ENCODE results near the gene IFI16. TPM values are rescaled to one million over a fixed set of nuclear protein-coding genes. Genes with fewer than 3 reads are reported as not detected.
A peak's percentile ranks its signal among the peaks of the same experiment; 100 is the strongest.

IFI16 gene
- total and polyA plus RNA-seq, 2 of the 4 experiments (the other 2 are of a cell fraction): 45.0 to 65.3 TPM

- Histone ChIP-seq H3K9me1 (ENCODE audit: insufficient read depth, low read length) (0 out of 2 replicates have a peak, but pooled peaks cover 3% of the 10 kb centered on the region), H2BK5ac (ENCODE audit: low read depth, low read length, poor library complexity, severe bottlenecking) (peak overlapping the region; percentile 99), H3K9me3 (ENCODE audit: control insufficient read depth, insufficient read depth, low read length) (no peaks in the 10 kb centered on the region), H3K18ac (ENCODE audit: low read depth, low read length) (peak overlapping the region; percentile 96), H3K27me3 (ENCODE audit: control insufficient read depth, insufficient read depth, low read length) (no peaks in the 10 kb centered on the region), H2BK120ac (ENCODE audit: low read depth, low read length) (peak overlapping the region; percentile 69), H2AK9ac (replicated peaks; ENCODE audit: low read depth, low read length, poor library complexity) (no peak overlapping the region), H3K9ac (ENCODE audit: low read depth, low read length) (peak overlapping the region; percentile 94), H3K56ac (ENCODE audit: extremely low read depth, insufficient read depth, low read length) (peak overlapping the region; percentile 93), H3K23ac (ENCODE audit: low read depth, low read length) (peak overlapping the region; percentile 85), H2AK5ac (ENCODE audit: low read depth, low read length) (no peak overlapping the region), H3K14ac (replicated peaks; ENCODE audit: low read depth, low read length) (peak overlapping the region; percentile 87), H4K91ac (ENCODE audit: insufficient read depth, low read depth, low read length) (peak overlapping the region; percentile 77), H3K4me2 (ENCODE audit: low read depth, low read length) (peak overlapping the region; percentile 91), H2AFZ (replicated peaks; ENCODE audit: low read length, poor library complexity) (no peak overlapping the region), H3K27ac (ENCODE audit: insufficient read depth, low read length) (peak overlapping the region; percentile 76), H3K79me1 (ENCODE audit: low read depth in 1 of 2, low read length in 2 of 2) (peaks cover 0 to 18% of the 10 kb centered on the region in 2 experiments; a peak in 2 of 4 replicates), H3K4me1 (ENCODE audit: control insufficient read depth, insufficient read depth, low read length) (peaks cover 13% of the 10 kb centered on the region), H4K20me1 (ENCODE audit: insufficient read depth, low read length) (no peaks in the 10 kb centered on the region), H4K8ac (ENCODE audit: low read depth in 2 of 2, low read length in 2 of 2) (peak overlapping the region; percentile 48 to 60; a peak in 3 of 4 replicates), H2BK15ac (ENCODE audit: low read depth, low read length) (peak overlapping the region; percentile 81; the same call in 2 of the 3 replicates), H2BK20ac (ENCODE audit: low read depth, low read length) (0 out of 2 replicates have a peak overlapping the region, but pooled peaks have one; percentile 83), H3K36me3 (ENCODE audit: control insufficient read depth, insufficient read depth, low read length) (peaks cover 4% of the 10 kb centered on the region), H3K4me3 (ENCODE audit: insufficient read depth, low read depth, low read length) (peak overlapping the region; percentile 90), H4K5ac (ENCODE audit: low read depth, low read length) (peak overlapping the region; percentile 93; the same call in 1 of the 2 replicates), H3K4ac (ENCODE audit: low read depth, low read length) (peak overlapping the region; percentile 57; the same call in 1 of the 2 replicates)
- WGBS, 2 experiments (ENCODE audit: extremely low coverage in 2 of 2, insufficient read length in 1 of 2): no CpG with 5 or more reads among the region's 5 CpGs
- DNase-seq (no peak), ATAC-seq (ENCODE audit: low read depth) (no peak)
- CTCF ChIA-PET: interaction anchor here (0.6 to 1.1 kb wide), 2 partner anchors 21 to 1854 kb away, joined by 3 to 8 read pairs; no protein-coding TSS in a partner anchor
- intact Hi-C loops (cut with micrococcal nuclease): no loop called here
- POLR2A ChIA-PET (ENCODE audit: unreplicated experiment): interaction anchor here (0.6 to 1.2 kb wide), 3 partner anchors 10 to 62 kb away, joined by 3 to 7 read pairs (median 4); no protein-coding TSS in a partner anchor
- in situ Hi-C loops (cut with MboI; ENCODE audit: low sequenced_read_pairs): no loop called here
- TF ChIP-seq FOS (IDR thresholded peaks at IDR 0.05; ENCODE audit: low read depth, low read length) (no peak), POLR2A (IDR thresholded peaks at IDR 0.05; ENCODE audit: low read depth, low read length) (no peak), NFE2L2 (IDR thresholded peaks at IDR 0.05; ENCODE audit: low read depth, low read length) (no peak), MAFK (IDR thresholded peaks at IDR 0.05; ENCODE audit: low read depth, low read length) (no peak), BHLHE40 (IDR thresholded peaks at IDR 0.05; ENCODE audit: low read depth, low read length) (no peak), ELK1 (IDR thresholded peaks at IDR 0.05; ENCODE audit: borderline replicate concordance, low read depth, low read length) (no peak), USF2 (IDR thresholded peaks at IDR 0.05; ENCODE audit: low read depth, low read length) (no peak), SMC3 (IDR thresholded peaks at IDR 0.05; ENCODE audit: low read depth, low read length) (no peak), CEBPB (IDR thresholded peaks at IDR 0.05; ENCODE audit: low read depth, low read length) (no peak), RAD21 (IDR thresholded peaks at IDR 0.05; ENCODE audit: low read length) (no peak), MAZ (IDR thresholded peaks at IDR 0.05; ENCODE audit: borderline replicate concordance, low read depth, low read length) (no peak), CHD1 (IDR thresholded peaks at IDR 0.05; ENCODE audit: low read depth, low read length) (no peak), RFX5 (IDR thresholded peaks at IDR 0.05; ENCODE audit: low read depth, low read length) (no peak), MXI1 (IDR thresholded peaks at IDR 0.05; ENCODE audit: borderline replicate concordance, low read depth, low read length) (no peak), RCOR1 (IDR thresholded peaks at IDR 0.05; ENCODE audit: insufficient replicate concordance, low read length) (no peak), CTCF (conservative IDR thresholded peaks at IDR 0.05; ENCODE audit: low read depth, low read length) (no peak)
- BruUV-seq (replicated peaks): no TSS peak
- dilution Hi-C loops (cut with HindIII; ENCODE audit: low sequenced_read_pairs, unreplicated experiment): no loop called here
Measured at GRCh38 chr1:159010391-159010790, 684 bp downstream of the IFI16 start.
